HepG2 (cell line): ENCODE measurements around the gene RPL41. TPM values are rescaled to one million over a fixed set of nuclear protein-coding genes. Genes with fewer than 3 reads are reported as not detected.

ENCODE experiments used
- DMAP1 ChIP-seq: IDR thresholded peaks from 2 replicates; pipeline ENCODE4 v1.6.1; 2016
- ELF4 ChIP-seq: sonication (generic); formaldehyde crosslinking; IDR thresholded peaks from 2 replicates; pipeline ENCODE4 v1.5.0; 2020; ENCODE audit warnings: missing genetic modification reagents, mild to moderate bottlenecking, moderate library complexity, borderline replicate concordance
- GATA4 ChIP-seq: sonication (generic); IDR thresholded peaks from 2 replicates; pipeline ENCODE4 v1.6.1; 2016; ENCODE audit warnings: antibody characterized with exemption, low read depth, borderline replicate concordance
- MAZ ChIP-seq, 2 experiments: sonication (generic) in 1 of 2; formaldehyde crosslinking in 1 of 2; IDR thresholded peaks; 2 replicates each; pipeline versions ENCODE4 v1.5.0 to v1.6.1; 2012 to 2020; ENCODE audit warnings: low read depth in 2 of 2, mild to moderate bottlenecking in 2 of 2, borderline replicate concordance in 1 of 2, improper control_type of control experiment in 1 of 2, low read length in 1 of 2, missing genetic modification reagents in 1 of 2, moderate library complexity in 1 of 2
- NFIB ChIP-seq: sonication (generic); formaldehyde crosslinking; IDR thresholded peaks from 2 replicates; pipeline ENCODE4 v1.9.0; 2021; ENCODE audit warnings: missing genetic modification reagents, mild to moderate bottlenecking, borderline replicate concordance
- SNAI1 ChIP-seq: sonication (generic); formaldehyde crosslinking; IDR thresholded peaks from 2 replicates; pipeline ENCODE4 v1.5.0; 2020; ENCODE audit warnings: mild to moderate bottlenecking, missing genetic modification reagents, borderline replicate concordance
- SRY ChIP-seq: sonication (generic); formaldehyde crosslinking; IDR thresholded peaks from 2 replicates; pipeline ENCODE4 v1.8.0; 2022; ENCODE audit warnings: mild to moderate bottlenecking, missing genetic modification reagents
- TARDBP ChIP-seq: sonication (generic); formaldehyde crosslinking; IDR thresholded peaks from 2 replicates; pipeline ENCODE4 v1.8.0; 2022; ENCODE audit warnings: mild to moderate bottlenecking, missing genetic modification reagents
- ZBTB21 ChIP-seq: sonication (generic); formaldehyde crosslinking; IDR thresholded peaks from 2 replicates; pipeline ENCODE4 v1.4.0; 2020; ENCODE audit warnings: missing genetic modification reagents
- ZFY ChIP-seq: sonication (generic); formaldehyde crosslinking; IDR thresholded peaks from 2 replicates; pipeline ENCODE4 v1.4.0; 2020; ENCODE audit warnings: missing genetic modification reagents
- ZNF614 ChIP-seq: IDR thresholded peaks from 2 replicates; pipeline ENCODE4 v1.6.1; 2018; ENCODE audit warnings: missing biosample characterization, missing genetic modification reagents, inconsistent platforms, borderline replicate concordance
- ZNF766 ChIP-seq: sonication (generic); formaldehyde crosslinking; IDR thresholded peaks from 2 replicates; pipeline ENCODE4 v1.5.0; 2020; ENCODE audit warnings: missing genetic modification reagents, borderline replicate concordance
- polyA plus RNA-seq, 8 experiments: library from polyadenylated mRNA; depleted of rRNA in 3 of 8; stranded (reverse) in 7 of 8; unstranded in 1 of 8; fragments of >200 nt; fragmentation: Illumina TruSeq in 4 of 8; extraction: Trizol in 4 of 8; gene quantifications; 2 replicates each; pipeline versions ENCODE4 v1.2.1 to v1.2.3, GENCODE V29; 2011 to 2016; ENCODE audit warnings: low read depth in 4 of 8, missing spikeins in 1 of 8, mixed read lengths in 1 of 8; ENCODE audit not compliant: insufficient read depth in 1 of 8
- total RNA-seq, 5 experiments: library from RNA; depleted of rRNA; stranded (reverse); fragments of >200 nt; fragmentation: Illumina TruSeq; extraction: Trizol; gene quantifications; 2 replicates each; pipeline ENCODE4 v1.2.3, GENCODE V29; 2016; ENCODE audit warnings: low read depth in 1 of 5
- TF ChIP-seq, protein P1 (sequence below): IDR thresholded peaks from 2 replicates; pipeline ENCODE4 v1.6.1; 2016; ENCODE audit warnings: low read depth, control low read depth
- TF ChIP-seq, protein P2 (sequence below): sonication (generic); formaldehyde crosslinking; IDR thresholded peaks from 2 replicates; pipeline ENCODE4 v1.4.0; 2020; ENCODE audit warnings: missing genetic modification reagents
- TF ChIP-seq, protein P3 (sequence below): IDR thresholded peaks from 2 replicates; pipeline ENCODE4 v1.6.1; 2016; ENCODE audit warnings: missing compliant biosample characterization, missing genetic modification reagents, borderline replicate concordance
- TF ChIP-seq, protein P4 (sequence below): sonication (generic); formaldehyde crosslinking; IDR thresholded peaks from 2 replicates; pipeline ENCODE4; 2020; ENCODE audit warnings: missing genetic modification reagents, mild to moderate bottlenecking, borderline replicate concordance
- TF ChIP-seq, protein P5 (sequence below): sonication (generic); formaldehyde crosslinking; IDR thresholded peaks from 2 replicates; pipeline ENCODE4 v1.5.0; 2020; ENCODE audit warnings: missing genetic modification reagents

Gene RPL41
- total and polyA plus RNA-seq, 2 of the 13 experiments (the other 11 are each of a cell fraction or from before 2014, with no cell fraction given) = 4,012 to 7,670 TPM

DNA sequence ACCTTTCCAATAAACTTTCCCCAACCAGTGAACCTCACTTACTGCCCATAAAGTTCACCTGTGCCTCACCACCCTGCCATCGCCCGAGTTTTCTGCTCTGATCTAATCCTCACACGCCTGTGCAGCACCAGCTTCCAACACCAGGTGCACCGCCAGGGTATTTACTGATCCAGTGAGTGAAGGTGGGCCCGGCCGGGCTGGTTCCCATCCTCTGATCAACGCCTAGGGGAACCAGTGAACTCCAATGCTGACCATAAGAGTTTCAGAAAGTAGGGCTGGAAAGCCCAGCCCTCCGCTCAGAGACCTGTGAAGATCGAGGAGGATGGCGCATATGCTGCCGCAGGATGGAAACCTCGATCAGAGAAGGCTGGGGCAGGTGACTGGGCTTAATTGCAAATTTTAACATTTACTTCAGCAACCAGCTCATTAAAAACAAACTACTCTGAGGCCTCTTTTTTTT lies 35.3 kb downstream of the RPL41 start (continued):
- TF ChIP-seq ZBTB21 (no peak), TARDBP (CRISPR knock-in tag) (0 out of 2 replicates have a peak, but pooled peaks have one; percentile 26), NFIB (CRISPR knock-in tag) (no peak), ZNF614 (CRISPR knock-in tag) (peak; percentile 32; the same call in 1 of the 2 replicates), GATA4 (no peak), ELF4 (CRISPR knock-in tag) (no peak), SNAI1 (no peak), ZFY (CRISPR knock-in tag) (no peak), MAZ (IDR thresholded peaks at IDR 0.05; ENCODE audit: borderline replicate concordance, low read depth, low read length) (no peak), MAZ (CRISPR knock-in tag; IDR thresholded peaks at IDR 0.05; ENCODE audit: low read depth) (no peak), DMAP1 (CRISPR knock-in tag) (no peak), SRY (no peak), ZNF766 (CRISPR knock-in tag) (no peak)
- TF ChIP-seq, protein P1, sequence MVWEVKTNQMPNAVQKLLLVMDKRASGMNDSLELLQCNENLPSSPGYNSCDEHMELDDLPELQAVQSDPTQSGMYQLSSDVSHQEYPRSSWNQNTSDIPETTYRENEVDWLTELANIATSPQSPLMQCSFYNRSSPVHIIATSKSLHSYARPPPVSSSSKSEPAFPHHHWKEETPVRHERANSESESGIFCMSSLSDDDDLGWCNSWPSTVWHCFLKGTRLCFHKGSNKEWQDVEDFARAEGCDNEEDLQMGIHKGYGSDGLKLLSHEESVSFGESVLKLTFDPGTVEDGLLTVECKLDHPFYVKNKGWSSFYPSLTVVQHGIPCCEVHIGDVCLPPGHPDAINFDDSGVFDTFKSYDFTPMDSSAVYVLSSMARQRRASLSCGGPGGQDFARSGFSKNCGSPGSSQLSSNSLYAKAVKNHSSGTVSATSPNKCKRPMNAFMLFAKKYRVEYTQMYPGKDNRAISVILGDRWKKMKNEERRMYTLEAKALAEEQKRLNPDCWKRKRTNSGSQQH (CRISPR knock-in tag) = no peak; the same call in 1 of the 2 replicates
- TF ChIP-seq, protein P2, sequence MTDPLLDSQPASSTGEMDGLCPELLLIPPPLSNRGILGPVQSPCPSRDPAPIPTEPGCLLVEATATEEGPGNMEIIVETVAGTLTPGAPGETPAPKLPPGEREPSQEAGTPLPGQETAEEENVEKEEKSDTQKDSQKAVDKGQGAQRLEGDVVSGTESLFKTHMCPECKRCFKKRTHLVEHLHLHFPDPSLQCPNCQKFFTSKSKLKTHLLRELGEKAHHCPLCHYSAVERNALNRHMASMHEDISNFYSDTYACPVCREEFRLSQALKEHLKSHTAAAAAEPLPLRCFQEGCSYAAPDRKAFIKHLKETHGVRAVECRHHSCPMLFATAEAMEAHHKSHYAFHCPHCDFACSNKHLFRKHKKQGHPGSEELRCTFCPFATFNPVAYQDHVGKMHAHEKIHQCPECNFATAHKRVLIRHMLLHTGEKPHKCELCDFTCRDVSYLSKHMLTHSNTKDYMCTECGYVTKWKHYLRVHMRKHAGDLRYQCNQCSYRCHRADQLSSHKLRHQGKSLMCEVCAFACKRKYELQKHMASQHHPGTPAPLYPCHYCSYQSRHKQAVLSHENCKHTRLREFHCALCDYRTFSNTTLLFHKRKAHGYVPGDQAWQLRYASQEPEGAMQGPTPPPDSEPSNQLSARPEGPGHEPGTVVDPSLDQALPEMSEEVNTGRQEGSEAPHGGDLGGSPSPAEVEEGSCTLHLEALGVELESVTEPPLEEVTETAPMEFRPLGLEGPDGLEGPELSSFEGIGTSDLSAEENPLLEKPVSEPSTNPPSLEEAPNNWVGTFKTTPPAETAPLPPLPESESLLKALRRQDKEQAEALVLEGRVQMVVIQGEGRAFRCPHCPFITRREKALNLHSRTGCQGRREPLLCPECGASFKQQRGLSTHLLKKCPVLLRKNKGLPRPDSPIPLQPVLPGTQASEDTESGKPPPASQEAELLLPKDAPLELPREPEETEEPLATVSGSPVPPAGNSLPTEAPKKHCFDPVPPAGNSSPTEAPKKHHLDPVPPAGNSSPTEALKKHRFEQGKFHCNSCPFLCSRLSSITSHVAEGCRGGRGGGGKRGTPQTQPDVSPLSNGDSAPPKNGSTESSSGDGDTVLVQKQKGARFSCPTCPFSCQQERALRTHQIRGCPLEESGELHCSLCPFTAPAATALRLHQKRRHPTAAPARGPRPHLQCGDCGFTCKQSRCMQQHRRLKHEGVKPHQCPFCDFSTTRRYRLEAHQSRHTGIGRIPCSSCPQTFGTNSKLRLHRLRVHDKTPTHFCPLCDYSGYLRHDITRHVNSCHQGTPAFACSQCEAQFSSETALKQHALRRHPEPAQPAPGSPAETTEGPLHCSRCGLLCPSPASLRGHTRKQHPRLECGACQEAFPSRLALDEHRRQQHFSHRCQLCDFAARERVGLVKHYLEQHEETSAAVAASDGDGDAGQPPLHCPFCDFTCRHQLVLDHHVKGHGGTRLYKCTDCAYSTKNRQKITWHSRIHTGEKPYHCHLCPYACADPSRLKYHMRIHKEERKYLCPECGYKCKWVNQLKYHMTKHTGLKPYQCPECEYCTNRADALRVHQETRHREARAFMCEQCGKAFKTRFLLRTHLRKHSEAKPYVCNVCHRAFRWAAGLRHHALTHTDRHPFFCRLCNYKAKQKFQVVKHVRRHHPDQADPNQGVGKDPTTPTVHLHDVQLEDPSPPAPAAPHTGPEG (CRISPR knock-in tag) = 0 out of 2 replicates have a peak, but pooled peaks have one; percentile 73
- TF ChIP-seq, protein P3, sequence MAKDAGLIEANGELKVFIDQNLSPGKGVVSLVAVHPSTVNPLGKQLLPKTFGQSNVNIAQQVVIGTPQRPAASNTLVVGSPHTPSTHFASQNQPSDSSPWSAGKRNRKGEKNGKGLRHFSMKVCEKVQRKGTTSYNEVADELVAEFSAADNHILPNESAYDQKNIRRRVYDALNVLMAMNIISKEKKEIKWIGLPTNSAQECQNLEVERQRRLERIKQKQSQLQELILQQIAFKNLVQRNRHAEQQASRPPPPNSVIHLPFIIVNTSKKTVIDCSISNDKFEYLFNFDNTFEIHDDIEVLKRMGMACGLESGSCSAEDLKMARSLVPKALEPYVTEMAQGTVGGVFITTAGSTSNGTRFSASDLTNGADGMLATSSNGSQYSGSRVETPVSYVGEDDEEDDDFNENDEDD (CRISPR knock-in tag) = no peak
- TF ChIP-seq, protein P4, sequence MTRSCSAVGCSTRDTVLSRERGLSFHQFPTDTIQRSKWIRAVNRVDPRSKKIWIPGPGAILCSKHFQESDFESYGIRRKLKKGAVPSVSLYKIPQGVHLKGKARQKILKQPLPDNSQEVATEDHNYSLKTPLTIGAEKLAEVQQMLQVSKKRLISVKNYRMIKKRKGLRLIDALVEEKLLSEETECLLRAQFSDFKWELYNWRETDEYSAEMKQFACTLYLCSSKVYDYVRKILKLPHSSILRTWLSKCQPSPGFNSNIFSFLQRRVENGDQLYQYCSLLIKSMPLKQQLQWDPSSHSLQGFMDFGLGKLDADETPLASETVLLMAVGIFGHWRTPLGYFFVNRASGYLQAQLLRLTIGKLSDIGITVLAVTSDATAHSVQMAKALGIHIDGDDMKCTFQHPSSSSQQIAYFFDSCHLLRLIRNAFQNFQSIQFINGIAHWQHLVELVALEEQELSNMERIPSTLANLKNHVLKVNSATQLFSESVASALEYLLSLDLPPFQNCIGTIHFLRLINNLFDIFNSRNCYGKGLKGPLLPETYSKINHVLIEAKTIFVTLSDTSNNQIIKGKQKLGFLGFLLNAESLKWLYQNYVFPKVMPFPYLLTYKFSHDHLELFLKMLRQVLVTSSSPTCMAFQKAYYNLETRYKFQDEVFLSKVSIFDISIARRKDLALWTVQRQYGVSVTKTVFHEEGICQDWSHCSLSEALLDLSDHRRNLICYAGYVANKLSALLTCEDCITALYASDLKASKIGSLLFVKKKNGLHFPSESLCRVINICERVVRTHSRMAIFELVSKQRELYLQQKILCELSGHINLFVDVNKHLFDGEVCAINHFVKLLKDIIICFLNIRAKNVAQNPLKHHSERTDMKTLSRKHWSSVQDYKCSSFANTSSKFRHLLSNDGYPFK (CRISPR knock-in tag) = peak; percentile 4; the same call in 1 of the 2 replicates
- TF ChIP-seq, protein P5, sequence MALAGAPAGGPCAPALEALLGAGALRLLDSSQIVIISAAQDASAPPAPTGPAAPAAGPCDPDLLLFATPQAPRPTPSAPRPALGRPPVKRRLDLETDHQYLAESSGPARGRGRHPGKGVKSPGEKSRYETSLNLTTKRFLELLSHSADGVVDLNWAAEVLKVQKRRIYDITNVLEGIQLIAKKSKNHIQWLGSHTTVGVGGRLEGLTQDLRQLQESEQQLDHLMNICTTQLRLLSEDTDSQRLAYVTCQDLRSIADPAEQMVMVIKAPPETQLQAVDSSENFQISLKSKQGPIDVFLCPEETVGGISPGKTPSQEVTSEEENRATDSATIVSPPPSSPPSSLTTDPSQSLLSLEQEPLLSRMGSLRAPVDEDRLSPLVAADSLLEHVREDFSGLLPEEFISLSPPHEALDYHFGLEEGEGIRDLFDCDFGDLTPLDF (CRISPR knock-in tag) = no peak
